SH-SY5Y (cell line): ENCODE results near the gene XRRA1.

ENCODE experiments used
- GATA2 ChIP-seq: IDR thresholded peaks from 2 replicates; pipeline ENCODE4 v1.6.1; 2011; ENCODE audit warnings: mild to moderate bottlenecking, low read depth, low read length
- GATA3 ChIP-seq: IDR thresholded peaks from 2 replicates; pipeline ENCODE4 v1.6.1; 2011; ENCODE audit warnings: low read depth, mild to moderate bottlenecking, low read length, moderate library complexity

DNA sequence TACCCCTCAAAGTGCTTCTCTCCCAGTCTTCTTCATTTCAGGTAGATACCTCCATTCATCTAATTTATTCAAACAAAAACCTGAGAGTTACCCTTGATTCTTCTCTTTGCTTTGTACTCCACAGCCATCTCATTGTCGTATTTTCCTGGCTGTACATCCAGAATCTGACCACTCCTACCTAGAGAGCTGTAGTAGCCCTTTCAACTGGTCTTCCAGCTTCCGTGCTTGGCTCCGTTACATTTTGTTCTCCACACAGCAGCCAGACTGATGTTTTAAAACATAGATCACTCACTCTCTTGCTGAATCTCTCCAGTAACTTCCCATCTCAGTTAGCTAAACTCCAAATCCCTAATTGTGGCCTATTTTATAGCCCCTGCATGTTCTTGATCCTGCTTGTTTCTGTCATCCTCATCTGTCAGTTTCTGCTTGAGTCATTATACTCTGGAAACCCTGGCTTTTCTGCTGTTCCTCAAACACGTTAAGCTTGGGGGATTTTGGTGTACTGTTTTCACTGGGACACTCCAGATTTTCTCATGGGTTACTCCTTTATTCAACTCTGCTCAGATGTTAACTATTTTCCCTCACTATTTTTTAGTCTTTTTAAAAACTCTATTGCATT, 7.6 kb upstream of the XRRA1 start:
- TF ChIP-seq GATA2, result no peak
- TF ChIP-seq GATA3, result no peak
